MM.1S (cell line): Measurements from ENCODE around the gene ZNF329.

ENCODE experiments used
- CTCF ChIP-seq: fragments of 300-600 bp; sonication (generic); IDR thresholded peaks from 2 replicates; pipeline ENCODE4 v1.5.1; 2016; ENCODE audit warnings: antibody characterized with exemption, low read length, mixed read lengths
- EZH2 ChIP-seq: fragments of 300-600 bp; sonication (generic); optimal IDR thresholded peaks from 2 replicates; pipeline ENCODE3; 2017; ENCODE audit warnings: low read depth, mild to moderate bottlenecking, antibody characterized with exemption, low read length, mixed read lengths
- EZH2phosphoT487 ChIP-seq: fragments of 300-600 bp; sonication (generic); IDR thresholded peaks from 2 replicates; pipeline ENCODE4 v1.6.1; 2018; ENCODE audit warnings: antibody characterized with exemption, low read length

DNA sequence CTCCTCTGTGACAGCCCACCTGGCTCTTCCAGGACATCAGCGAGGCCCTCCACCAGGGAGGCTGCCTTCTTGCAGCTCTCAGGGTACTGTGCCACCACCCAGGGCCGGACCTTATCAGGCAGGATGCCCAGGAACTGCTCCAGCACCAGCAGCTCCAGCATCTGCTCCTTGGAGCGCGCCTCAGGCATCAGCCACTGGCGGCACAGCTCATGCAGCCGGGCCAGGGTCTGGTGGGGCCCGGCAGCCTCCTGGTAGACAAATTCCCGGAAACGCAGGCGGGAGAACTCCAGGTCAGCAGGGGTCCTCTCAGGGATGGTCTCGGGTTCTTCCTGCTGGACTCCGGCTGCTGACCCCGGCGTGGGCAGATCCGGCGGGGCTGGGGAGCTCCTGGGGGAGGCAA lies 60.7 kb downstream of the ZNF329 start:
- TF ChIP-seq CTCF (no peak), EZH2 (no peak), EZH2phosphoT487 (no peak)
